Keratinocyte (primary cell): ENCODE results near the gene VAMP1. TPM values are rescaled to one million over a fixed set of nuclear protein-coding genes. Genes with fewer than 3 reads are reported as not detected.

ENCODE experiments used
- DNase-seq: peaks from one replicate; pipeline ENCODE4 v3.0.0-alpha.2; 2011; ENCODE audit warnings: low read depth, missing footprints, low spot score
- FAIRE-seq: peaks from 2 replicates; lab custom pipeline; 2011; peaks lifted over from hg19 to GRCh38; lab: Jason Lieb, UNC
- H2AFZ ChIP-seq: 2 replicates; pipeline ENCODE4 v1.6.0; 2012; ENCODE audit warnings: low read length, control low read depth, inconsistent platforms; ENCODE audit not compliant: control insufficient read depth
- H3K27ac ChIP-seq: 2 replicates; pipeline ENCODE4 v1.5.1; 2011; ENCODE audit warnings: low read length; ENCODE audit not compliant: control insufficient read depth, insufficient read depth
- H3K27me3 ChIP-seq: 3 replicates; pipeline ENCODE4 v1.6.0; 2011; ENCODE audit warnings: low read length; ENCODE audit not compliant: control insufficient read depth, insufficient read depth; ENCODE audit errors: extremely low read depth
- H3K36me3 ChIP-seq, 2 experiments: 2 replicates in 1 of 2; 3 replicates in 1 of 2; pipeline ENCODE4 v1.5.1; 2011; ENCODE audit warnings: low read length in 2 of 2, mild to moderate bottlenecking in 1 of 2; ENCODE audit not compliant: control insufficient read depth in 2 of 2, insufficient read depth in 2 of 2; ENCODE audit errors: extremely low read depth in 1 of 2
- H3K4me1 ChIP-seq: 3 replicates; pipeline ENCODE4 v1.5.1; 2011; ENCODE audit warnings: low read length; ENCODE audit not compliant: control insufficient read depth, insufficient read depth; ENCODE audit errors: extremely low read depth
- H3K4me2 ChIP-seq: 3 replicates; pipeline ENCODE4 v1.6.0; 2011; ENCODE audit warnings: low read depth, low read length; ENCODE audit not compliant: control insufficient read depth, insufficient read depth; ENCODE audit errors: extremely low read depth
- H3K4me3 ChIP-seq, 3 experiments: fragments of 200-600 bp in 1 of 3; sonication (generic) in 1 of 3; 2 replicates in 2 of 3; 3 replicates in 1 of 3; pipeline ENCODE4 v1.5.1; 2011 to 2016; ENCODE audit warnings: low read length in 3 of 3, mild to moderate bottlenecking in 3 of 3, control low read depth in 2 of 3, inconsistent platforms in 1 of 3, low read depth in 1 of 3, mixed read lengths in 1 of 3, mixed run types in 1 of 3, moderate library complexity in 1 of 3; ENCODE audit not compliant: control insufficient read depth in 2 of 3, insufficient read depth in 2 of 3; ENCODE audit errors: extremely low read depth in 1 of 3
- H3K79me2 ChIP-seq: 2 replicates; pipeline ENCODE4 v1.6.0; 2012; ENCODE audit warnings: low read length; ENCODE audit not compliant: control insufficient read depth, insufficient read depth
- H3K9ac ChIP-seq: 3 replicates; pipeline ENCODE4 v1.6.0; 2011; ENCODE audit warnings: low read length; ENCODE audit not compliant: control insufficient read depth, insufficient read depth; ENCODE audit errors: extremely low read depth
- H3K9me1 ChIP-seq: 3 replicates; pipeline ENCODE4 v1.6.0; 2011; ENCODE audit warnings: low read length; ENCODE audit not compliant: control insufficient read depth, insufficient read depth; ENCODE audit errors: extremely low read depth
- H3K9me3 ChIP-seq: 2 replicates; pipeline ENCODE4 v1.5.1; 2012; ENCODE audit warnings: low read depth, low read length; ENCODE audit not compliant: control insufficient read depth
- H4K20me1 ChIP-seq: 3 replicates; pipeline ENCODE4 v1.6.0; 2011; ENCODE audit warnings: low read length; ENCODE audit not compliant: control insufficient read depth, insufficient read depth; ENCODE audit errors: extremely low read depth
- EZH2 ChIP-seq: IDR thresholded peaks from one replicate; pipeline ENCODE4 v1.6.1; 2012; ENCODE audit warnings: inconsistent platforms, mild to moderate bottlenecking, low read length, moderate library complexity
- dilution Hi-C: fragments of 300-500 bp; cut with MboI; formaldehyde crosslinking; loops from one replicate; pipeline ENCODE4 v1.7.0; 2020; ENCODE audit warnings: low sequenced_read_pairs; ENCODE audit not compliant: extremely low pct_ligation_motif_present
- polyA plus RNA-seq, 5 experiments: library from polyadenylated mRNA; depleted of rRNA in 3 of 5; stranded (reverse) in 3 of 5; stranded (forward) in 1 of 5; unstranded in 1 of 5; fragments of >200 nt; gene quantifications; 1 replicate in 1 of 5; 2 replicates in 3 of 5; 3 replicates in 1 of 5; pipeline versions ENCODE4 v1.2.1 to v1.2.3, GENCODE V29; 2011 to 2012; ENCODE audit warnings: missing spikeins in 2 of 5, low read depth in 1 of 5, low replicate concordance in 1 of 5
- TF ChIP-seq, protein P1 (sequence below), 3 experiments: IDR thresholded peaks in 1 of 3; conservative IDR thresholded peaks in 1 of 3; optimal IDR thresholded peaks in 1 of 3; 2 replicates in 2 of 3; 3 replicates in 1 of 3; pipeline versions ENCODE3 to v1.5.1; 2011; ENCODE audit warnings: low read length in 3 of 3, mild to moderate bottlenecking in 3 of 3, moderate library complexity in 2 of 3, control low read depth in 1 of 3, inconsistent platforms in 1 of 3; ENCODE audit not compliant: insufficient read depth in 2 of 3; ENCODE audit errors: extremely low read depth in 1 of 3

The VAMP1 gene
- polyA plus RNA-seq, 1 donor (not counting 4 experiments of a cell fraction or from before 2014, with no cell fraction given) = 6.7 TPM

DNA sequence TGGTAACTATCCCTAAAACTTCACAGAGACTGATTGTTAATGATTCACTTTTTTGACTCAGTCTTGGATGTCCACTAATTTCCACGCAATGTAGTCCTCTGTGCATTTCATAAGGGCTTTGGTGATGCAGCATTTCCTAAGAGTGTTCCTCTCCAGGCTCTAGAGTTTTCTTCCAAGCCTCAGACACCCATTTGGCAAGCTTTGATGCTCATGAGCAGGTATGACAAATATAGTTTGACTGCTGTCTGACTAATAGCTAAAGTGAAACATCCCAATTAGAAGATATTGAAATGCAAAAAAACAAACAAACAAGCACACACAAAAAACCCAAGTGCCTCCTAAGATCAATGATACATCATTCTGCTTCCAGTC, 1.5 kb upstream of the VAMP1 start:
- dilution Hi-C loops = no loop called here
- FAIRE-seq = no peak
- no peak for TF ChIP-seq EZH2
- TF ChIP-seq, protein P1, sequence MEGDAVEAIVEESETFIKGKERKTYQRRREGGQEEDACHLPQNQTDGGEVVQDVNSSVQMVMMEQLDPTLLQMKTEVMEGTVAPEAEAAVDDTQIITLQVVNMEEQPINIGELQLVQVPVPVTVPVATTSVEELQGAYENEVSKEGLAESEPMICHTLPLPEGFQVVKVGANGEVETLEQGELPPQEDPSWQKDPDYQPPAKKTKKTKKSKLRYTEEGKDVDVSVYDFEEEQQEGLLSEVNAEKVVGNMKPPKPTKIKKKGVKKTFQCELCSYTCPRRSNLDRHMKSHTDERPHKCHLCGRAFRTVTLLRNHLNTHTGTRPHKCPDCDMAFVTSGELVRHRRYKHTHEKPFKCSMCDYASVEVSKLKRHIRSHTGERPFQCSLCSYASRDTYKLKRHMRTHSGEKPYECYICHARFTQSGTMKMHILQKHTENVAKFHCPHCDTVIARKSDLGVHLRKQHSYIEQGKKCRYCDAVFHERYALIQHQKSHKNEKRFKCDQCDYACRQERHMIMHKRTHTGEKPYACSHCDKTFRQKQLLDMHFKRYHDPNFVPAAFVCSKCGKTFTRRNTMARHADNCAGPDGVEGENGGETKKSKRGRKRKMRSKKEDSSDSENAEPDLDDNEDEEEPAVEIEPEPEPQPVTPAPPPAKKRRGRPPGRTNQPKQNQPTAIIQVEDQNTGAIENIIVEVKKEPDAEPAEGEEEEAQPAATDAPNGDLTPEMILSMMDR (optimal IDR thresholded peaks at IDR 0.05 in 1 of 3, IDR thresholded peaks at IDR 0.05 in 1 of 3, conservative IDR thresholded peaks at IDR 0.05 in 1 of 3; ENCODE audit: extremely low read depth in 1 of 3, insufficient read depth in 2 of 3, low read length in 3 of 3) = no peak

DNA sequence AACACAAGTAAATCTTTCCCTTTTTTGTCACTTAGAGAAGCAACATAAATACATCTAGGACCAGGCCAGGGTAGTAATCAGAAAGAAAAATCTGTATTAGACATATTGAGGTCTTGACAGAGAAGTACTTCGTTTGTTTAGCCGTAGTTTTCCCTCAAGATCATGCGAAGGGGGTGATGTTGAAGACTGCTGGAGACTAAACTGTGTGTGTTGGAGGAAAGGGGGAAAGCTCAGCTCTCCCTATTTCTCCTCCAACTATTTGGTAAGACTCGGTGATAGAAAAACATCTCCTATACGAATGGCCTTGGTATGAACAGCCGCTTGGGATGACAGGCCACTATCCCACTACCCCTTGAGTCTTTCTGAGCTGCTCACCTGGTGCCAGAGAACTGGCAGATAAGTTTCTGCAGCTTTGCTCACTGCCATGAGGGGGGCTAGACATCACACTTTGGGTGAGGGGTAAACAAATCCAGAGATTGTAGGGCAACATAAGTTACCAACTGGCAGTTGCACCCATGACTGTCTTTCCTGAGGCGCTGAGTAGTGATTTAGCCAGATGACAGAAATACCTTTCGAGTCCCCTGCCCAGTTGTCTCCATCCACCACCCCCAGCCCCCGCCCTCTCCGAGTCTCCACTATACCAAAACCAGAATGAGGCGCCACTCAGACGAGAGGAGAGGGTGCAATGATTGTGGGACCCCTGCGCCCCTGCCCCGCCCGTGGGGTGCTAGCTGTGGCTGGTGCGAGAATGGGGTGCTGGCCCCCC, 685 bp downstream of the VAMP1 start:
- Histone ChIP-seq H3K27ac (peak overlapping the region; percentile 87), H3K9me1 (no peaks in the 10 kb centered on the region), H3K4me2 (peak overlapping the region; percentile 91), H3K4me3 (peak overlapping the region; percentile 64 to 83 (median 82)), H3K9ac (peak overlapping the region; percentile 84), H3K27me3 (no peaks in the 10 kb centered on the region), H3K9me3 (no peaks in the 10 kb centered on the region), H3K4me1 (peaks cover 22% of the 10 kb centered on the region), H4K20me1 (no peaks in the 10 kb centered on the region), H3K36me3 (peaks cover 1 to 2% of the 10 kb centered on the region in 2 experiments), H2AFZ (peak overlapping the region; percentile 99), H3K79me2 (peaks cover 3% of the 10 kb centered on the region)
- dilution Hi-C loops = no loop called here
- TF ChIP-seq, protein P1 (optimal IDR thresholded peaks at IDR 0.05 in 1 of 3, IDR thresholded peaks at IDR 0.05 in 1 of 3, conservative IDR thresholded peaks at IDR 0.05 in 1 of 3; ENCODE audit: extremely low read depth in 1 of 3, insufficient read depth in 2 of 3, low read length in 3 of 3) = no peak
- TF ChIP-seq EZH2 = no peak
- DNase-seq (no peak), FAIRE-seq (no peak)

More for the DNA sequence above, 1.5 kb upstream of the VAMP1 start:
- peaks cover 3% of the 10 kb centered on the region for H3K79me2 ChIP-seq
- no peak for DNase-seq
- no peaks in the 10 kb centered on the region for H3K27me3 ChIP-seq
- no peaks in the 10 kb centered on the region for H3K36me3 ChIP-seq
- peaks cover 22% of the 10 kb centered on the region for H3K4me1 ChIP-seq
- no peak overlapping the region for H3K9ac ChIP-seq
- no peak overlapping the region for H3K27ac ChIP-seq
- no peaks in the 10 kb centered on the region for H4K20me1 ChIP-seq
- H3K4me3 ChIP-seq = no peak overlapping the region
- H3K4me2 ChIP-seq = no peak overlapping the region
- H2AFZ ChIP-seq = no peak overlapping the region
- H3K9me3 ChIP-seq = no peaks in the 10 kb centered on the region
- no peaks in the 10 kb centered on the region for H3K9me1 ChIP-seq
